HG03280 (cell line): ENCODE data around the gene ACAP1.
"Not testable (repeated sequence)": the region's sequence is repeated elsewhere in the genome, so short reads cannot be mapped to it uniquely, and the experiment has no call there.

Experiments used
- ATAC-seq: cut with Tn5 transposase; IDR thresholded peaks from one replicate; pipeline ENCODE4 v1.9.1; 2021; ENCODE audit warnings: mild to moderate bottlenecking, moderate library complexity; ENCODE audit not compliant: unreplicated experiment

The ACAP1 gene

DNA sequence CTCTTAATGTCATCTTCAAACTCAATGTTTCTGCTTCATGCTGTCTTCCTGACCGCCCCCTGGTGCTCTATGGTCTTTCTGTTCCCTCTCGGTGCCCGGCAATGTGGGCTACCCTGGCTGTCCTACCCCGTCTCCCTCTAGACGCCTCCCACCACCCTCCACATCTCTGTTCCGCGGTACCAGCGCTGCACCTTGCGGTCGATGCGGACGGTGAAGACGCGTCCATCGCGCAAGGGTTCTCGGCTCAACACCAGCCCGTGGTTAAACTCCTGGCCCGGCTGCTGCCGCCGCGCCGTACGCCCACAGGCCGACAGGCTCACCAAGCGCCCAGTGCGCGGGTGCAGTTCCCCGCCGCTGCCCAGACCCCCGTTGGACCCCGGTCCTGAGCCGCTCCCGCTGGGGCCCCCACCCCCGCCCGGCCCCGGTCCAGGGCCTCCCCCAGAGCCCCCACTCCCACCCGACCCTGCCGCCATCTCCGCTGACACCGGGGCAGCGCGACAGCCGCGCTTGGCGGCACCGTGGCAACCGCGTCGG lies 7.4 kb upstream of the ACAP1 start, which contains the start of gene NEURL4:
Gene NEURL4, minus strand, starts transcription at position 496 of the 534 bp plus-strand sequence. Its CDS starts 23 bp downstream, at position 473.
- ATAC-seq, result peak; percentile 4

- peak; percentile 68 for ATAC-seq
These were observed 6.8 kb upstream of the ACAP1 start for GRCh38 chr17:7329374-7329996.

GRCh38 chr17:7329997-7330637 lies 6.2 kb upstream of the ACAP1 start:
- peak; percentile 41 for ATAC-seq

- no peak for ATAC-seq
These were observed 5.7 kb upstream of the ACAP1 start for GRCh38 chr17:7330638-7331015.

- ATAC-seq, result no peak
These were observed 4.2 kb upstream of the ACAP1 start for GRCh38 chr17:7332111-7332510.

- ATAC-seq, result not testable (repeated sequence)
These were observed 3.7 kb upstream of the ACAP1 start for GRCh38 chr17:7332600-7333069.

DNA sequence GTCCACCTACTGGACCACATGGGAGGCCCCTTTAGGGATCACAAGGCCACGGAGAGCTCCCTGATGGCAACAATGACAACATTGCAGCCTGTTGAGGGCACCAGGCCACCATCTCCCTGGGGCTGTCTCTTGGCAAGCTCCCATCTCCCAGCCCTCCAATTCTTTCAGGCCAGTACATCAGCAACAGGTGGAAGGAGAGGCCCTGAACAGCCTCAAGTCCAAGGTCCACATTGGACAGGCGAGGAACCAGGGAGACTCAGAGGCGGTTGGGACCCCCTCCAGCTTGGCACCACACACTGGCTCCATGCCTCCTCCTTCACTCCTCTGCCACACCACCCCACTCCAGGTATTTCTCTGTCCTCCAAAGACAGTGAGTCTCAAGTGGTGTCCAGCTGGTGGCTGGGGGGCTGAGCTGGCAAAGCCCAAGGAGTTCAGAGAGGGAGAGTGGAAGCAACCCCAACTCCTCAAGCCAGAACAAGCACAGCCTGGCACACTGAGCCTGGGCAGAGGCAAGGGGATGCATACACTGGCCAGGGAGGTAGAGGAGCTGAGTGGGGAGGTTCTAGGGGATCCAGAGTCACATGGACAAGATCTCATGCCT lies 1.3 kb upstream of the ACAP1 start:
- no peak for ATAC-seq

GRCh38 chr17:7335765-7336164 lies 564 bp upstream of the ACAP1 start:
- ATAC-seq, result not testable (repeated sequence)

- ATAC-seq, result not testable (repeated sequence)
These were observed 1.3 kb downstream of the ACAP1 start for GRCh38 chr17:7337600-7337999.

DNA sequence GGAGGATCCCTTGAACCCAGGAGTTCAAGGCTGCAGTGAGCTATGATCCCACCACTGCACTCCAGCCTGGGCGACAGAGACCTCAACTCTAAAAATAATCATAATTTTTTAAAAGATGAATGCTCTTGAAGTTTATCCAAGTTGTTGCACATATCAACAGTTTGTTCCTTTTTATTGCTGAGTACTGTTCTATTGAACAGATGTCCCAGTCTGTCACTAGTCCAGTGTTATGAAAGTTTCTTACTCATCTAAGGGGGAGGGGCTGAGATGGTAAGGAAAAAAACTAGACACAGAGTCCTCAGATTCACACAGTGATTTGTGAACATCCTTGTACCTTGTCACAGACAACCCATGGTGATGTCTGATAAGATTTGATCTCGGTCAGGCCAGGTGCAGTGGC lies 3.9 kb downstream of the ACAP1 start:
- ATAC-seq, result no peak

DNA sequence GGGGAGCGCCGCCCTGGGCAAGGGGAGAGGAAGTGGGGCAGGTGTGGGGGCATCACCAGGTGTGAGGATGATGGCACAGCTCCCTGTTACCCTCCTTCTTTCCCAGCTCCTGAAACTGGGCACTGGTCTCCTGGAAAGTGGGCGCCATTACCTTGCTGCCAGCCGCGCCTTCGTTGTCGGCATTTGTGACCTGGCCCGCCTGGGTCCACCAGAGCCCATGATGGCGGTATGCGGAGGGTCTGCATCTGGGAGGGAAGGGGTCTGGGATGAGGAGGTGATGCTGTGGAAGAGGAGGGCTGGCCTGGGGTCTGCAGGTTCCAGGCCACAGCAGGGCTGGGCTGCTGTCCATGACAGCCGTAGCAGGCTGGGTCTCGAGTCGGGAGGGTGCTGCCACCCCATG lies 5.5 kb downstream of the ACAP1 start:
- no peak for ATAC-seq

GRCh38 chr17:7343250-7343649 lies 6.9 kb downstream of the ACAP1 start:
- ATAC-seq, result no peak

- ATAC-seq, result no peak
These were observed 10.7 kb downstream of the ACAP1 start for GRCh38 chr17:7346761-7347614.

- no peak for ATAC-seq
These were observed 11.5 kb downstream of the ACAP1 start for GRCh38 chr17:7347630-7348477.

GRCh38 chr17:7348478-7349242 lies 12.3 kb downstream of the ACAP1 start:
- no peak for ATAC-seq

DNA sequence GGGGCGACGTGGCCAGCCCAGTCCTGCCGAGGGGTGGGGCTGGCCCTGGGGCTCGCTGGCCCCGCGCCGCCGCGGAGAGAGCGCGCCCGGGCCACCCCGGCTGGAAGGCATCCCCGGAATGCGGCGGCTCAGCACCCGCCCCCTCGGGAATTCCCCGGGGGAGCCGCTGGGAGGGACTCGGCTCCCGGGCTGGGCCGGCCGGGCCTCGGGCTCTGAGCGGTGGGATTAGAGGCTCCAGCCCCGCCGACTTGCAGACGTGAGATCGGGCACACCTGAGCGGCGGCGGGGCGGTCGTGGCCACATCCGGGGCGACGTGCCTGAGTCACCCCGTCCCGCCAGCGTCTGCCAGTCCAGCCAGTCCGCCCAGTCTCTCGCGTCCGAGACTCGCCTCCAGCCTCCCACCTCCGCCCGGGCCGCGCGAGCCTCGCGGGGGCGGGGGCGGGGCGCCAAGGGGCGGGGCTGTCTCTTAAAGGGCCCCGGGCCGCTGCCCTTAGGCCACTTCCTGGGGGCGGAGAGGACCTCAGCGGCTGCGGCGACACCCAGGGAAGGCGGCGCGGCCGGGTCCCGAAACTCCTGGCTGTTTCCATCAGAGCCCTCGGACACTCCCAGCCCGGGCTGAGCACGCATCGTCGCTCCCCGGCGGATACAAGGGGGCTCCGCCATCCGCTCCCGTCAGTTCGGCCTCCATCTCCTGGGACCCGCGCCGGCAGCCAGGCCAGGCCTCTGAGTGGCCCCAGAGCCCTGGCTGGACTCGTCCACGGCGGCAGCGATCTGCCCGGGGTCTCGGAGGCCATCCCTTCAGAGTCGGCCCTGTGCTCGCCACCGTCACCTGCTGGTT lies 15.6 kb downstream of the ACAP1 start, which contains the start of gene KCTD11:
Gene KCTD11, plus strand, starts transcription at position 498 of the 838 bp plus-strand sequence.
- ATAC-seq, result peak; percentile 61

- ATAC-seq, result no peak
These were observed 16.2 kb downstream of the ACAP1 start for GRCh38 chr17:7352503-7352889.

GRCh38 chr17:7352910-7353635 lies 16.7 kb downstream of the ACAP1 start:
- ATAC-seq, result no peak
